Measurements from ENCODE around the gene ZNF683.

- TF ChIP-seq POLR2A (IDR thresholded peaks at IDR 0.05; ENCODE audit: low read length) (no peak), GATA1 (IDR thresholded peaks at IDR 0.05; ENCODE audit: low read depth, low read length) (no peak)
Measured at GRCh38 chr1:26409191-26409807, 36.7 kb upstream of the ZNF683 start.

Data from erythroblast (primary cell).